HG03025 (cell line): ENCODE measurements around the gene LPAR6.

Experiments used
- ATAC-seq: cut with Tn5 transposase; IDR thresholded peaks from one replicate; pipeline ENCODE4 v1.9.1; 2021; ENCODE audit warnings: mild to moderate bottlenecking, moderate library complexity; ENCODE audit not compliant: unreplicated experiment, low FRiP score

The LPAR6 gene

GRCh38 chr13:48380581-48380980 lies 32.3 kb downstream of the LPAR6 start:
- ATAC-seq: no peak

- no peak for ATAC-seq
Measured at GRCh38 chr13:48377857-48378256, 35.1 kb downstream of the LPAR6 start.

- ATAC-seq: no peak
Measured at GRCh38 chr13:48370815-48371214, 42.1 kb downstream of the LPAR6 start.

GRCh38 chr13:48369988-48370387 lies 42.9 kb downstream of the LPAR6 start:
- ATAC-seq: no peak
